ENCODE measurements around the gene MSH5. TPM values are rescaled to one million over a fixed set of nuclear protein-coding genes. Genes with fewer than 3 reads are reported as not detected.
"Not testable (repeated sequence)": the region's sequence is repeated elsewhere in the genome, so short reads cannot be mapped to it uniquely, and the experiment has no call there.

MSH5 gene
- total and polyA plus RNA-seq, 2 of the 13 experiments (the other 11 are each of a cell fraction or from before 2014, with no cell fraction given), result 10.2 to 38.7 TPM

DNA sequence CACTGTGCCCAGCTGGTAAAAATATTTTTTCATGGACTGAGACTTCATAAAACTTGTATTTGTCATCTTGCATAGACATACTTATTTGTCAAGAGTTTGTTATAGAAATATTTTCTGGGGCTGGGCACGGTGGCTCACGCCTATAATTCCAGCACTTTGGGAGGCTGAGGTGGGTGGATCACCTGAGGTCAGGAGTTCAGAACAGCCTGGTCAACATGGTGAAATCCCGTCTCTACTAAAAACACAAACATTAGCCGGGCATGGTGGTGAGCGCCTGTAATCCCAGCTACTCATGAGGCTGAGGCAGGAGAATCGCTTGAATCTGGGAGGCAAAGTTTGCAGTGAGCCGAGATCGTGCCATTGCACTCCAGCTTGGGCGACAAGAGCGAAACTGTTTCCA, 68.8 kb downstream of the MSH5 start:
- H3K9ac ChIP-seq (ENCODE audit: insufficient read depth, low read depth, low read length); H3K9me3 ChIP-seq (ENCODE audit: low read length); H2AFZ ChIP-seq (ENCODE audit: low read length); H3K27me3 ChIP-seq (ENCODE audit: control insufficient read depth in 1 of 2, insufficient read depth in 2 of 2, low read length in 2 of 2); CTCF ChIA-PET (ENCODE audit: low intra/inter-chr PET ratio, low total read pairs); BruUV-seq (replicated peaks); H3K36me3 ChIP-seq (replicated peaks in 1 of 2; ENCODE audit: control insufficient read depth in 1 of 2, insufficient read depth in 2 of 2, low read length in 2 of 2); in situ Hi-C loops (cut with HindIII; ENCODE audit: extremely low pct_ligation_motif_present, low pct_unique_long_range_greater_than_20kb); H4K20me1 ChIP-seq (ENCODE audit: insufficient read depth, low read length); TF ChIP-seq FOXA1 (IDR thresholded peaks at IDR 0.05): not testable (repeated sequence)
- FAIRE-seq (peak; percentile 62), ATAC-seq (peak; percentile 13; the same call in 2 of the 3 replicates), DNase-seq (ENCODE audit: low spot score) (peak; percentile 65)
- 5% methylated on average over 10 of the region's 10 CpGs for WGBS (ENCODE audit: low lambda C conversion rate)
- H3K4me2 ChIP-seq (ENCODE audit: low read depth, low read length), result peak overlapping the region; percentile 62
- 0 out of 6 replicates have a peak overlapping the region, but pooled peaks of 1 of the 3 experiments have one; percentile 17 for H3K4me3 ChIP-seq (replicated peaks in 1 of 3; ENCODE audit: insufficient read depth in 1 of 3, low read depth in 2 of 3, low read length in 3 of 3)
- H3K79me2 ChIP-seq (ENCODE audit: insufficient read depth, low read length), result peaks cover 11% of the 10 kb centered on the region
- intact Hi-C loops (cut with micrococcal nuclease; ENCODE audit: unreplicated experiment), result loop anchor here (5.0 kb wide), 1 partner anchor 71 kb away; the partner anchor contains the start of gene CLIC1
- peak overlapping the region; percentile 35 for H3K27ac ChIP-seq (ENCODE audit: extremely low read length, insufficient read depth, low read length)
- peaks cover 43% of the 10 kb centered on the region for H3K4me1 ChIP-seq (ENCODE audit: insufficient read depth, low read length)
- POLR2A ChIA-PET, result interaction anchor here (1.0 to 5.9 kb wide), 13 partner anchors 12 to 153 kb away, joined by 3 to 107 read pairs (median 9); partner anchors contain the start of genes APOM, CLIC1, HSPA1B and MSH5
- TF ChIP-seq ZNF563 (CRISPR knock-in tag; IDR thresholded peaks at IDR 0.05) (peak; percentile 57; the same call in 1 of the 2 replicates), ZNF264 (CRISPR knock-in tag; IDR thresholded peaks at IDR 0.05) (0 out of 2 replicates have a peak, but pooled peaks have one; percentile 42), DPF2 (CRISPR knock-in tag; IDR thresholded peaks at IDR 0.05; ENCODE audit: borderline replicate concordance, low read depth) (peak; percentile 56; the same call in 1 of the 2 replicates), ZSCAN29 (CRISPR knock-in tag; conservative IDR thresholded peaks at IDR 0.05) (peak; percentile 75), SALL1 (CRISPR knock-in tag; IDR thresholded peaks at IDR 0.05) (peak; percentile 59; the same call in 1 of the 2 replicates), SAP130 (CRISPR knock-in tag; IDR thresholded peaks at IDR 0.05; ENCODE audit: low read depth) (peak; percentile 77), FOXA1 (CRISPR knock-in tag; IDR thresholded peaks at IDR 0.05) (peak; percentile 69), ZNF460 (CRISPR knock-in tag; IDR thresholded peaks at IDR 0.05; ENCODE audit: borderline replicate concordance) (peak; percentile 71; the same call in 1 of the 2 replicates), NR2F6 (IDR thresholded peaks at IDR 0.05) (peak; percentile 68), NR2F6 (CRISPR knock-in tag; IDR thresholded peaks at IDR 0.05) (peak; percentile 90), FOXK1 (CRISPR knock-in tag; IDR thresholded peaks at IDR 0.05; ENCODE audit: borderline replicate concordance, low read depth) (peak; percentile 51; the same call in 1 of the 2 replicates), ZNF614 (CRISPR knock-in tag; IDR thresholded peaks at IDR 0.05; ENCODE audit: borderline replicate concordance) (peak; percentile 73; the same call in 1 of the 2 replicates), FOXK2 (IDR thresholded peaks at IDR 0.05) (peak; percentile 49; the same call in 1 of the 2 replicates), HOXA3 (CRISPR knock-in tag; IDR thresholded peaks at IDR 0.05) (peak; percentile 55), RARA (CRISPR knock-in tag; IDR thresholded peaks at IDR 0.05) (peak; percentile 94)
- TF ChIP-seq, protein P1, sequence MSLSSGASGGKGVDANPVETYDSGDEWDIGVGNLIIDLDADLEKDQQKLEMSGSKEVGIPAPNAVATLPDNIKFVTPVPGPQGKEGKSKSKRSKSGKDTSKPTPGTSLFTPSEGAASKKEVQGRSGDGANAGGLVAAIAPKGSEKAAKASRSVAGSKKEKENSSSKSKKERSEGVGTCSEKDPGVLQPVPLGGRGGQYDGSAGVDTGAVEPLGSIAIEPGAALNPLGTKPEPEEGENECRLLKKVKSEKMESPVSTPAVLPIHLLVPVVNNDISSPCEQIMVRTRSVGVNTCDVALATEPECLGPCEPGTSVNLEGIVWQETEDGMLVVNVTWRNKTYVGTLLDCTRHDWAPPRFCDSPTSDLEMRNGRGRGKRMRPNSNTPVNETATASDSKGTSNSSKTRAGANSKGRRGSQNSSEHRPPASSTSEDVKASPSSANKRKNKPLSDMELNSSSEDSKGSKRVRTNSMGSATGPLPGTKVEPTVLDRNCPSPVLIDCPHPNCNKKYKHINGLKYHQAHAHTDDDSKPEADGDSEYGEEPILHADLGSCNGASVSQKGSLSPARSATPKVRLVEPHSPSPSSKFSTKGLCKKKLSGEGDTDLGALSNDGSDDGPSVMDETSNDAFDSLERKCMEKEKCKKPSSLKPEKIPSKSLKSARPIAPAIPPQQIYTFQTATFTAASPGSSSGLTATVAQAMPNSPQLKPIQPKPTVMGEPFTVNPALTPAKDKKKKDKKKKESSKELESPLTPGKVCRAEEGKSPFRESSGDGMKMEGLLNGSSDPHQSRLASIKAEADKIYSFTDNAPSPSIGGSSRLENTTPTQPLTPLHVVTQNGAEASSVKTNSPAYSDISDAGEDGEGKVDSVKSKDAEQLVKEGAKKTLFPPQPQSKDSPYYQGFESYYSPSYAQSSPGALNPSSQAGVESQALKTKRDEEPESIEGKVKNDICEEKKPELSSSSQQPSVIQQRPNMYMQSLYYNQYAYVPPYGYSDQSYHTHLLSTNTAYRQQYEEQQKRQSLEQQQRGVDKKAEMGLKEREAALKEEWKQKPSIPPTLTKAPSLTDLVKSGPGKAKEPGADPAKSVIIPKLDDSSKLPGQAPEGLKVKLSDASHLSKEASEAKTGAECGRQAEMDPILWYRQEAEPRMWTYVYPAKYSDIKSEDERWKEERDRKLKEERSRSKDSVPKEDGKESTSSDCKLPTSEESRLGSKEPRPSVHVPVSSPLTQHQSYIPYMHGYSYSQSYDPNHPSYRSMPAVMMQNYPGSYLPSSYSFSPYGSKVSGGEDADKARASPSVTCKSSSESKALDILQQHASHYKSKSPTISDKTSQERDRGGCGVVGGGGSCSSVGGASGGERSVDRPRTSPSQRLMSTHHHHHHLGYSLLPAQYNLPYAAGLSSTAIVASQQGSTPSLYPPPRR (CRISPR knock-in tag; IDR thresholded peaks at IDR 0.05; ENCODE audit: borderline replicate concordance), result peak; percentile 51; the same call in 1 of the 2 replicates
- TF ChIP-seq, protein P2, sequence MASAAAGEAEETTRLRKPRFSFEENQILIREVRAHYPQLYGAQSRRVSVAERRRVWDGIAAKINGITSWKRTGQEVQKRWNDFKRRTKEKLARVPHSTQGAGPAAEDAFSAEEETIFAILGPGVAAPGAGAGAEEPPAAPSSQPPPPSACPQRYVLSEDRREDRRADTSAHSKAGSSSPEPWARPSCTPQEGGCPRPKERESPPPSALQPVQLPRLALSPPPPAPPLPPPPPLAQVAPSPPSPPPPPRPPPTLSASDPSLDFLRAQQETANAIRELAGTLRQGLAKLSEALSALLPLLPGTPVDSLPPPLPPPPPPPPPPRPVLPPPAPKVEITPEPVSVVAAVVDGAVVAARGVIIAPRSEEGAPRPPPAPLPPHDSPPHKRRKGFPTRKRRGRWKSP (CRISPR knock-in tag; IDR thresholded peaks at IDR 0.05), result 0 out of 2 replicates have a peak, but pooled peaks have one; percentile 21
- TF ChIP-seq, protein P3, sequence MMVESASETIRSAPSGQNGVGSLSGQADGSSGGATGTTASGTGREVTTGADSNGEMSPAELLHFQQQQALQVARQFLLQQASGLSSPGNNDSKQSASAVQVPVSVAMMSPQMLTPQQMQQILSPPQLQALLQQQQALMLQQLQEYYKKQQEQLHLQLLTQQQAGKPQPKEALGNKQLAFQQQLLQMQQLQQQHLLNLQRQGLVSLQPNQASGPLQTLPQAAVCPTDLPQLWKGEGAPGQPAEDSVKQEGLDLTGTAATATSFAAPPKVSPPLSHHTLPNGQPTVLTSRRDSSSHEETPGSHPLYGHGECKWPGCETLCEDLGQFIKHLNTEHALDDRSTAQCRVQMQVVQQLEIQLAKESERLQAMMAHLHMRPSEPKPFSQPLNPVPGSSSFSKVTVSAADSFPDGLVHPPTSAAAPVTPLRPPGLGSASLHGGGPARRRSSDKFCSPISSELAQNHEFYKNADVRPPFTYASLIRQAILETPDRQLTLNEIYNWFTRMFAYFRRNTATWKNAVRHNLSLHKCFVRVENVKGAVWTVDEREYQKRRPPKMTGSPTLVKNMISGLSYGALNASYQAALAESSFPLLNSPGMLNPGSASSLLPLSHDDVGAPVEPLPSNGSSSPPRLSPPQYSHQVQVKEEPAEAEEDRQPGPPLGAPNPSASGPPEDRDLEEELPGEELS (CRISPR knock-in tag; IDR thresholded peaks at IDR 0.05), result peak; percentile 52; the same call in 1 of the 2 replicates

Data from HepG2 (cell line).